ENCODE data around the gene OLFML2A. TPM values are rescaled to one million over a fixed set of nuclear protein-coding genes. Genes with fewer than 3 reads are reported as not detected.

Gene OLFML2A
- total and polyA plus RNA-seq, 2 of the 13 experiments (the other 11 are each of a cell fraction or from before 2014, with no cell fraction given): 0.01 to 0.02 TPM

- TF ChIP-seq ZNF781 (CRISPR knock-in tag; IDR thresholded peaks at IDR 0.05; ENCODE audit: borderline replicate concordance, not compliant biosample characterization) (no peak), NR2F2 (IDR thresholded peaks at IDR 0.05; ENCODE audit: borderline replicate concordance, low read depth) (no peak), MNT (IDR thresholded peaks at IDR 0.05) (no peak)
These were observed 15.2 kb upstream of the OLFML2A start (continued) for GRCh38 chr9:124761710-124762109.

- no peak overlapping the region for H3K4me3 ChIP-seq (replicated peaks in 1 of 3; ENCODE audit: insufficient read depth in 1 of 3, low read depth in 2 of 3, low read length in 3 of 3)
- in situ Hi-C loops (cut with HindIII; ENCODE audit: extremely low pct_ligation_motif_present, low pct_unique_long_range_greater_than_20kb) (no loop called here), intact Hi-C loops (cut with micrococcal nuclease; ENCODE audit: unreplicated experiment) (no loop called here)
- no TSS peak for BruUV-seq (replicated peaks)
- TF ChIP-seq ZFP41 (CRISPR knock-in tag; IDR thresholded peaks at IDR 0.05; ENCODE audit: borderline replicate concordance) (no peak), ZSCAN21 (CRISPR knock-in tag; IDR thresholded peaks at IDR 0.05; ENCODE audit: borderline replicate concordance) (no peak), ZNF124 (CRISPR knock-in tag; IDR thresholded peaks at IDR 0.05) (no peak), REPIN1 (CRISPR knock-in tag; IDR thresholded peaks at IDR 0.05; ENCODE audit: borderline replicate concordance, low read depth) (no peak), ZNF674 (CRISPR knock-in tag; IDR thresholded peaks at IDR 0.05; ENCODE audit: low read depth) (no peak)
- H3K79me2 ChIP-seq (ENCODE audit: insufficient read depth, low read length): peaks cover 94% of the 10 kb centered on the region
- no peak overlapping the region for H3K4me2 ChIP-seq (ENCODE audit: low read depth, low read length)
- H3K9ac ChIP-seq (ENCODE audit: insufficient read depth, low read depth, low read length): no peak overlapping the region
- no peaks in the 10 kb centered on the region; a peak in 1 of 5 replicates for H3K27me3 ChIP-seq (ENCODE audit: control insufficient read depth in 1 of 2, insufficient read depth in 2 of 2, low read length in 2 of 2)
- peaks cover 11% of the 10 kb centered on the region; the same call in 1 of the 2 replicates for H4K20me1 ChIP-seq (ENCODE audit: insufficient read depth, low read length)
- H3K27ac ChIP-seq (ENCODE audit: extremely low read length, insufficient read depth, low read length): no peak overlapping the region
- H2AFZ ChIP-seq (ENCODE audit: low read length): no peak overlapping the region
- FAIRE-seq: no peak
- ChIA-PET CTCF (ENCODE audit: low intra/inter-chr PET ratio, low total read pairs) (no interaction called here), POLR2A (no interaction called here)
- ATAC-seq: no peak
- no peaks in the 10 kb centered on the region for H3K36me3 ChIP-seq (replicated peaks in 1 of 2; ENCODE audit: control insufficient read depth in 1 of 2, insufficient read depth in 2 of 2, low read length in 2 of 2)
- 97% methylated on average over 3 of the region's 3 CpGs for WGBS (ENCODE audit: low lambda C conversion rate)
- H3K4me1 ChIP-seq (ENCODE audit: insufficient read depth, low read length): peaks cover 73% of the 10 kb centered on the region
- no peaks in the 10 kb centered on the region for H3K9me3 ChIP-seq (ENCODE audit: low read length)
- no peak for DNase-seq (ENCODE audit: low spot score)
These were observed 14.3 kb upstream of the OLFML2A start for GRCh38 chr9:124762633-124763032.

Data from HepG2 (cell line).